HG03196 (cell line): ENCODE data around the gene TSPOAP1.

Source experiments
- ATAC-seq: cut with Tn5 transposase; IDR thresholded peaks from one replicate; pipeline ENCODE4 v1.9.1; 2021; ENCODE audit not compliant: unreplicated experiment

Gene TSPOAP1

GRCh38 chr17:58340405-58340876 is 11.8 kb upstream of the TSPOAP1 start:
- no peak for ATAC-seq

GRCh38 chr17:58339755-58340404 is 11.3 kb upstream of the TSPOAP1 start:
- no peak for ATAC-seq

- ATAC-seq: no peak
These were observed 10.5 kb upstream of the TSPOAP1 start for GRCh38 chr17:58338841-58339754.

GRCh38 chr17:58338454-58338840 is 9.9 kb upstream of the TSPOAP1 start:
- no peak for ATAC-seq

GRCh38 chr17:58337600-58338453 is 9.2 kb upstream of the TSPOAP1 start:
- peak; percentile 46 for ATAC-seq

GRCh38 chr17:58337210-58337599 is 8.6 kb upstream of the TSPOAP1 start:
- ATAC-seq: no peak

GRCh38 chr17:58336456-58337209 is 8.0 kb upstream of the TSPOAP1 start:
- no peak for ATAC-seq

- ATAC-seq: no peak
These were observed 7.3 kb upstream of the TSPOAP1 start for GRCh38 chr17:58335779-58336455.

GRCh38 chr17:58335061-58335731 is 6.6 kb upstream of the TSPOAP1 start:
- no peak for ATAC-seq

GRCh38 chr17:58334661-58335060 is 6.1 kb upstream of the TSPOAP1 start:
- no peak for ATAC-seq

- no peak for ATAC-seq
These were observed 5.7 kb upstream of the TSPOAP1 start for GRCh38 chr17:58334256-58334655.

- no peak for ATAC-seq
These were observed 5.2 kb upstream of the TSPOAP1 start for GRCh38 chr17:58333736-58334207.

GRCh38 chr17:58332778-58333735 is 4.5 kb upstream of the TSPOAP1 start:
- ATAC-seq: no peak

- ATAC-seq: peak; percentile 11
These were observed 3.5 kb upstream of the TSPOAP1 start for GRCh38 chr17:58331815-58332777.

- ATAC-seq: no peak
These were observed 2.6 kb upstream of the TSPOAP1 start for GRCh38 chr17:58330997-58331814.

GRCh38 chr17:58330538-58330996 is 2.0 kb upstream of the TSPOAP1 start:
- ATAC-seq: no peak
